OCI-LY1 (cell line): ENCODE data around the gene IFNA1.
"Not testable (repeated sequence)": the region's sequence is repeated elsewhere in the genome, so short reads cannot be mapped to it uniquely, and the experiment has no call there.

Experiments used
- H2AFZ ChIP-seq: fragments of 200-600 bp; sonication (generic), shearing (Covaris generic); 2 replicates; pipeline ENCODE4 v1.6.0; 2014; ENCODE audit warnings: antibody characterized with exemption, mild to moderate bottlenecking, low read length
- H3F3A ChIP-seq: fragments of 200-600 bp; sonication (generic), shearing (Covaris generic); 2 replicates; pipeline ENCODE4 v1.6.0; 2014; ENCODE audit warnings: mild to moderate bottlenecking, antibody characterized with exemption, low read length, moderate library complexity; ENCODE audit not compliant: insufficient read depth
- H3K27ac ChIP-seq: fragments of 200-600 bp; sonication (generic); 2 replicates; pipeline ENCODE4 v1.5.1; 2014; ENCODE audit warnings: low read length, mixed run types, mild to moderate bottlenecking, low read depth; ENCODE audit not compliant: poor library complexity, severe bottlenecking
- H3K27me3 ChIP-seq: fragments of 200-600 bp; sonication (generic); 2 replicates; pipeline ENCODE4 v1.6.0; 2014; ENCODE audit warnings: antibody characterized with exemption, mild to moderate bottlenecking, low read length, moderate library complexity; ENCODE audit not compliant: insufficient read depth
- H3K36me3 ChIP-seq: fragments of 200-600 bp; sonication (generic); 2 replicates; pipeline ENCODE4 v1.6.1; 2014; ENCODE audit warnings: mild to moderate bottlenecking, antibody characterized with exemption, low read length, moderate library complexity, mixed read lengths; ENCODE audit not compliant: insufficient read depth
- H3K4me1 ChIP-seq: fragments of 200-600 bp; sonication (generic); 2 replicates; pipeline ENCODE4 v1.5.1; 2014; ENCODE audit warnings: mild to moderate bottlenecking, low read length, moderate library complexity; ENCODE audit not compliant: insufficient read depth, severe bottlenecking
- H3K4me2 ChIP-seq: fragments of 200-600 bp; sonication (generic), shearing (Covaris generic); 2 replicates; pipeline ENCODE4 v1.6.1; 2014; ENCODE audit warnings: low read length
- H3K4me3 ChIP-seq: fragments of 200-600 bp; sonication (generic); 2 replicates; pipeline ENCODE4 v1.5.1; 2014; ENCODE audit warnings: low read length, low read depth, mild to moderate bottlenecking, mixed read lengths; ENCODE audit not compliant: poor library complexity, severe bottlenecking
- H3K79me2 ChIP-seq: fragments of 200-600 bp; shearing (Covaris generic); 2 replicates; pipeline ENCODE4 v1.6.1; 2016; ENCODE audit warnings: mixed run types, low read length, mixed read lengths; ENCODE audit not compliant: insufficient read depth
- H3K9ac ChIP-seq: fragments of 200-600 bp; sonication (generic), shearing (Covaris generic); 2 replicates; pipeline ENCODE4 v1.6.1; 2014; ENCODE audit warnings: mild to moderate bottlenecking, low read length, mixed read lengths
- H3K9me2 ChIP-seq: fragments of 200-600 bp; sonication (generic), shearing (Covaris generic); 2 replicates; pipeline ENCODE4 v1.6.1; 2014; ENCODE audit warnings: low read depth, mild to moderate bottlenecking, low read length, mixed read lengths
- H3K9me3 ChIP-seq: fragments of 200-600 bp; shearing (Covaris generic); 2 replicates; pipeline ENCODE4 v1.6.1; 2014; ENCODE audit warnings: low read length, mixed read lengths
- H4K20me1 ChIP-seq: fragments of 200-600 bp; sonication (generic), shearing (Covaris generic); 2 replicates; pipeline ENCODE4 v1.6.0; 2016; ENCODE audit warnings: mild to moderate bottlenecking, low read length; ENCODE audit not compliant: insufficient read depth
- EZH2 ChIP-seq: fragments of 200-600 bp; sonication (generic), shearing (Covaris generic); IDR thresholded peaks from 2 replicates; pipeline ENCODE4 v1.8.0; 2017; ENCODE audit warnings: borderline replicate concordance, mixed run types, mild to moderate bottlenecking, antibody characterized with exemption, low read length, moderate library complexity, mixed read lengths
- TF ChIP-seq, protein P1 (sequence below): fragments of 200-600 bp; sonication (generic), shearing (Covaris generic); IDR thresholded peaks from 2 replicates; pipeline ENCODE4 v1.5.1; 2017; ENCODE audit warnings: mild to moderate bottlenecking, antibody characterized with exemption, low read length, moderate library complexity, mixed read lengths

The IFNA1 gene

GRCh38 chr9:21432672-21433425 lies 7.4 kb upstream of the IFNA1 start:
- no peaks in the 10 kb centered on the region for H3K36me3 ChIP-seq
- H3K9me2 ChIP-seq = no peaks in the 10 kb centered on the region
- no peaks in the 10 kb centered on the region for H3K79me2 ChIP-seq
- H2AFZ ChIP-seq = no peak overlapping the region
- no peaks in the 10 kb centered on the region for H3K9me3 ChIP-seq
- no peaks in the 10 kb centered on the region for H4K20me1 ChIP-seq
- no peaks in the 10 kb centered on the region for H3F3A ChIP-seq
- H3K27ac ChIP-seq = no peak overlapping the region
- no peak overlapping the region for H3K4me3 ChIP-seq
- no peak overlapping the region for H3K4me2 ChIP-seq
- no peaks in the 10 kb centered on the region for H3K27me3 ChIP-seq
- TF ChIP-seq, protein P1, sequence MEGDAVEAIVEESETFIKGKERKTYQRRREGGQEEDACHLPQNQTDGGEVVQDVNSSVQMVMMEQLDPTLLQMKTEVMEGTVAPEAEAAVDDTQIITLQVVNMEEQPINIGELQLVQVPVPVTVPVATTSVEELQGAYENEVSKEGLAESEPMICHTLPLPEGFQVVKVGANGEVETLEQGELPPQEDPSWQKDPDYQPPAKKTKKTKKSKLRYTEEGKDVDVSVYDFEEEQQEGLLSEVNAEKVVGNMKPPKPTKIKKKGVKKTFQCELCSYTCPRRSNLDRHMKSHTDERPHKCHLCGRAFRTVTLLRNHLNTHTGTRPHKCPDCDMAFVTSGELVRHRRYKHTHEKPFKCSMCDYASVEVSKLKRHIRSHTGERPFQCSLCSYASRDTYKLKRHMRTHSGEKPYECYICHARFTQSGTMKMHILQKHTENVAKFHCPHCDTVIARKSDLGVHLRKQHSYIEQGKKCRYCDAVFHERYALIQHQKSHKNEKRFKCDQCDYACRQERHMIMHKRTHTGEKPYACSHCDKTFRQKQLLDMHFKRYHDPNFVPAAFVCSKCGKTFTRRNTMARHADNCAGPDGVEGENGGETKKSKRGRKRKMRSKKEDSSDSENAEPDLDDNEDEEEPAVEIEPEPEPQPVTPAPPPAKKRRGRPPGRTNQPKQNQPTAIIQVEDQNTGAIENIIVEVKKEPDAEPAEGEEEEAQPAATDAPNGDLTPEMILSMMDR = no peak
- TF ChIP-seq EZH2 = no peak
- no peaks in the 10 kb centered on the region for H3K4me1 ChIP-seq
- no peak overlapping the region for H3K9ac ChIP-seq

DNA sequence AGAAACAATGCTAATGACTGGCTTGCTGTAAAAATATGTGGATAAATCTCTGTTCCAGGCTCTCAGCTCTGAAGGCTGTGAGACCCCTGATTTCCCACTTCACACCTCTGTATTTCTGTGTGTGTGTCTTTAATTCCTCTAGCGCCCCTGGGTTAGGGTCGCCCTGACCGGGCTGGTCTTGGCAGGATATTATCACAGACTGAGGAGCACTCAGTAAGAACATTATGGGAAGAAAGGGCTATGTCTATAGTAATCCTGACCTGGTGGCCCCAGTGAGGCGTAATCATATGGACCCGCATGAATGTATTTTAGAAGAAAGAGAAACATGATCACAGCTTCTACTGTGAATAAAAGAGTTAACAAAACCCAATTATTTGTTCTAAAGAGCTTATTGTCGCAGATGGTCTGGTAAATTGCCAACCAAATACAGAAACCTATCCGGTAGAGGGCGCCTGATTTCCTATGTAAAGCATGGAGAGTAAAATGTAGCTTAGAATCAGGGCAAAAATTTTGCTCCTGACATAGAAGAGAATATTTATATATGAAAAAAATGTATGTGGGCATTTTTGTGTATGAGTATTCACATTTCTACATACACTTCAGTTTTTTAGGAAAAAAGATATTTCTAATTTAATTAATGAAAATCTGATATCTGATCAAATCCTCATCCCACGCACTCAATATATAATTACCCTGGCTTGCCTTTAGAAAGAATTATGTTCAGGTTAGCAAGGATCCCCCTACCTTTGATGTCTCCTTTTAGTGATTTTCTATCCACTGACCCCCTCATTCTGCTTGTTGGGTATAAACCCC lies 5.8 kb upstream of the IFNA1 start:
- H3K27ac ChIP-seq = no peak overlapping the region
- no peaks in the 10 kb centered on the region for H3K9me3 ChIP-seq
- TF ChIP-seq, protein P1 = peak; percentile 66
- TF ChIP-seq EZH2 = no peak
- no peaks in the 10 kb centered on the region for H3K9me2 ChIP-seq
- no peaks in the 10 kb centered on the region for H3K27me3 ChIP-seq
- no peaks in the 10 kb centered on the region for H4K20me1 ChIP-seq
- H3K9ac ChIP-seq = no peak overlapping the region
- no peak overlapping the region for H2AFZ ChIP-seq
- no peak overlapping the region for H3K4me2 ChIP-seq
- H3F3A ChIP-seq = no peaks in the 10 kb centered on the region
- H3K4me3 ChIP-seq = no peak overlapping the region
- no peaks in the 10 kb centered on the region for H3K79me2 ChIP-seq
- H3K36me3 ChIP-seq = no peaks in the 10 kb centered on the region
- no peaks in the 10 kb centered on the region for H3K4me1 ChIP-seq

DNA sequence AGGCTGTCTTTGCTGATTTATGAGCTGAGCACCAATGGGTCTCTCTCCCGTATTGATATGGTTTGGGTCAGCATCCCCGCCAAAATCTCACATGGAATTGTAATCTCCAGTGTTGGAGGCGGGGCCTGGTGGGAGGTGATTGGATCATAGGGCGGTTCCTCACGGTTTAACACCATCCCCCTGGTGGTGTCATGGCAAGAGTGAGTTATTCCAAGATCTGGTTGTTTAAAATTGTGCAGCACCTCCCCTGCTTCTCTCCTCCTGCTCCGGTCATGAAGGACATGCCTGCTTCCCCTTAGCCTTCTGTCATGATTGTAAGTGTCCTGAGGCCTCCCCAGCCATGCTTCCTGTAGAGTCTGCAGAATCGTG lies 5.2 kb upstream of the IFNA1 start:
- not testable (repeated sequence) for H3K9me2 ChIP-seq, H3K36me3 ChIP-seq, H3K79me2 ChIP-seq, H3K4me2 ChIP-seq, H4K20me1 ChIP-seq, H3K4me3 ChIP-seq, H3K9ac ChIP-seq, H3K27me3 ChIP-seq, H3K4me1 ChIP-seq, H3K27ac ChIP-seq, H3K9me3 ChIP-seq, H2AFZ ChIP-seq, H3F3A ChIP-seq
